Left colon (tissue), 2 donors: ENCODE measurements around the gene EPHB1. TPM values are rescaled to one million over a fixed set of nuclear protein-coding genes. Genes with fewer than 3 reads are reported as not detected.

ENCODE experiments used
- ATAC-seq: fragments of 200-7000 bp; cut with Tn5 transposase; one replicate; pipeline ENCODE4 v1.9.1; 2020; ENCODE audit warnings: mild to moderate bottlenecking, moderate library complexity
- DNase-seq, 2 donors: peaks; one replicate each; pipeline ENCODE4 v3.0.0-alpha.2; 2020
- intact Hi-C, 2 donors: fragments of 100-400 bp; cut with DNase I in 1 of 2; cut with micrococcal nuclease in 1 of 2; formaldehyde crosslinking; loops; one replicate each; pipeline versions ENCODE4 v1.11.2 to v1.14.0; 2022; cut with DNase I, micrococcal nuclease
- total RNA-seq, 2 donors: library from RNA; stranded (reverse); fragmentation: NEBNext Ultra II Directional; extraction: Animal tissue kit (Norgen Biotek cat#: 25700); gene quantifications; one replicate each; pipeline ENCODE4 v1.2.1, GENCODE V29; 2021
- donor health status: DM: no; HTN: no; CAD: no.
- donor health status: DM: yes; HTN: yes; CAD: no.

EPHB1 gene
- total RNA-seq, 2 donors from 2014 or later: 0.31 to 1.1 TPM

DNA sequence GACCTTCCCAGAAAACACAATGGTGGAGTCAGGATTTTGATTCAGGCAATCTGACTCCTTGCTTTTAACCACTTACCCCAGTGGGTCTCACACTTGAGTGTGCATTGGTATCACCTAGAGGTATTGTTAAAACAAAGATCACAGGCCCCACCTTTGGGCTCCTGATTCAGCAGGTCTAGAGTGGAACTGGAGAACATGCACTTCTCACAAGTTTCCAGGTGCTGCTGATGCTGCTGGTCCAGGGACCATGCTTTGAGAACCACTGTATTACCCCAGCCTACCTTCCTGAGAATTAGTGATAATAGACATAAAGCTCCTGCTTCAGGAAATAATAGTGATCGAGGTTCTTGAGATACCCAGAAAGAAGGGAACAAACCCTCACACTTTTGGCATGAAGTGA lies 466.9 kb downstream of the EPHB1 start:
- no peak for ATAC-seq
- no peak for DNase-seq
- intact Hi-C loops: no loop called here

DNA sequence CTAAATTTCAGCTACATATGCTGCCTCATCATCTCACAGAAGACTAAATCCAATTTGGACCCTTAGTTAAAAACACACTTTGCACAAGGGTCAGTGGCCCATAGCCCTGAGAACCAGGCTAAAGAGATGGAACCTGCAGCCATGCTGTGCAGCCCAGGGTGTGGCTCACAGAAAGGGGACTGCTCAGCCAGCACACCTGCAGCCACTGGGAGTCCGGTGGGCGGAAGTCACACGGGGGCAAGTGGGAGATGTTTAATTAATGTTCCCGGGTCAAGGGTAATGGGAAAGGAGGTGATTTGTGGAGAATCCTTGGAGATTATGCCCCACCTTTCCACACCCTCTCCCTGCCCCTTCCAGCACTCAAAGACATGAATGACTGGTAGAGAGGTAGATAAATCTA lies 467.4 kb downstream of the EPHB1 start:
- ATAC-seq: no peak
- DNase-seq: no peak
- intact Hi-C loops: no loop called here

DNA sequence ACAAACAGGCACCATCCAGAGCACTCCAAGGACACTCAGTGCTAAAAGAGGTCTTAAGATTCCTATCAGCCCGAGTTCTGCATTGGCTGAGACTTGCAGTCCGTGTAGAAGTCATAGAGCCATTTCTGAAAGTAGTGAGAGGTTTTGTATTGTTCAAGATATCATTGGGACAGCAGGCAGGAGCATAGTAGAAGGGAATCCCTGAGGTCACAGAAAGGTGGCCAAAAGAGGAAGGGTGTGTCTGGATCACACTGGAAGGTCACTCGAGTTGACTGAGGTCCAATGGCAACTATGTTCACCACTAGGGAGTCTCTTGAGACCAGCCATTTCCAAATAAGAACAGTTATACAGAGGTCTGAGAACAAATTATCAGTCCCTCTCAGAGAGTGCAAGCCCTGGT lies 468.3 kb downstream of the EPHB1 start:
- ATAC-seq (no peak), DNase-seq (no peak)
- intact Hi-C loops: no loop called here

DNA sequence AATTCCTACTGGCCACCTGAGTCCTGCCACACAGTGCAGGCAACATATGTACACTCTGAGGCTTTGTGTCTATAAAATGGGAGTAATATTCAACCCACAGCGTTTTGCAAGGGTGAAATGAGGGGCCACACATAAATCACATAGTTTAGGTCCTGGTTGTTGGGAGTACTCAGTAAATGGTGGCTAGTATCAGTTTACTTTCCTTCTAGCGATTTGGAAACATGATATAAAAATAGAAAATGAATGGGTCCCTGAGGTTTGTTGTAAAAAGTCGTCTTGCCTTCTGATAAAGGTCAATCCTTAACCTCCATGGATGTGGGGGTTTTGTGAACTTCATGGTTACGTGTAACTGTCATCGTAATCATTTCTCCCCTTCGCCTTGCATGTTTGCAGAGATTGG lies 472.4 kb downstream of the EPHB1 start:
- ATAC-seq: no peak
- no peak for DNase-seq
- intact Hi-C loops: no loop called here

DNA sequence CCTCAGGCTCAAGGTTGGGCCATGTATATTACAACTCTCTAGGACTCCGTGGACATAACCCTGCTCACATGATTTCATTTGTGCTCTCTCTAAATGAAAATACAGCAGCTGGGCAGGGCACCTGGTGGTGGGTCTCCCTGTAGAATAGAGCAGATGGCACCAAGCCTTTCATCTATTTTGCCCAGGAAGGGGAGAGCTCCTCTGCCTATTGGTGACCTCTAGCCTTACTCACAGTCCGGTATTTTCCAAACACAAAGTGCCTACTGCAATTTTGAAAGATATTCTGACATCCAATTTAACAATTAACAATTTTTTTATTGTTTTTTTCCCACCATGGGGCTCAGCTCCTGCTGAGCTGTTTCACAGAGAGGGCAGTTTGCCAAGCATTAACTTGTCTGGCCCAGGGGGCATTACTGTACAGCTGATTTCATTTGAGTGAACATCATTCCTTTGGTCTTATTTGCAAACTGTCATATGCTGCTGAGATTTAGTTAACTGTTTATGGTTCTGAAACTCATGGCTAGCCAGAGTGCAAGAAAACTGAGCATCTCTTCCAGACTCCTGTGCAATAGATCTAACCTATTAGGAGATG lies 474.0 kb downstream of the EPHB1 start:
- no peak for DNase-seq
- ATAC-seq: no peak
- intact Hi-C loops: no loop called here

DNA sequence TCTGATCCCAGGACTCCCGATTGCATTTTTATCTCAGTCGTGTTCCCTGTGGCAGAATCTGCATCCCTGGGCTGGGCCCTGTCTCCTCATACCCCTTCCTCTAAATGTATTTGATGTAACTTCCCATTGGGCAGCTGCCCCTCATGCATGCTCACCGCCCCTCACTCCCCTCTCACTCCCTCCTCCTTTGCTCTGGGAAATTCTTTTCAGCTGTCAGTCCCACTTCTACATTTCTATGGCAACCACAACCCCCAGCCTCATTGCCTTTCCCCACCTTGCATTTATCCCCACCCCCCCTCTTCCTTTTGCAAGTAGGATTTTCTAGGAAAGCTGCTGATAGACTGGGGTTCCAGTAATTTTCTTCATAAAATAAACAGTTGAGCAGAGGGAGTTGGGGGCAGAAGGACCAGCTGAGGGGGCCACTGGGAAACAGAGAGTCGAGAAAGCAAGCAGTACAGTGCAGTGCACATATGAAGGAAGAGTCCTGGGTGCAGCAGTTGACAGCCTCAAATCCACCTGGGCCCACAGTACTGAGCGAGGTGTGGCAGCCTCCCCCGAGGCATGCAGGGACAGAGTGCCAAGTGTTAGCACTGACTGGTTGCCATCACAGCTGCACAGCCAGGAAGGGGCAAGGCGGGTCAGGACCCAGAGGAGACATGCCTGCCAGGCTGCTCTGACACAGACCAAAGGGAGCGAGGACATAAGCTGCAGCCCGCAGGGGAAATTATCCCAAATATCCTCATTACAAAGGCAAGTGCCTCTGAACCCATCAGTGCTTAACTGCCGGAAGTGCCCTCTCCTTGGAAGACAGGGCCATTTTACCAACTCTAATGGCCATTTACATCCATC lies 476.3 kb downstream of the EPHB1 start:
- ATAC-seq: no peak
- intact Hi-C loops: no loop called here
- no peak for DNase-seq

DNA sequence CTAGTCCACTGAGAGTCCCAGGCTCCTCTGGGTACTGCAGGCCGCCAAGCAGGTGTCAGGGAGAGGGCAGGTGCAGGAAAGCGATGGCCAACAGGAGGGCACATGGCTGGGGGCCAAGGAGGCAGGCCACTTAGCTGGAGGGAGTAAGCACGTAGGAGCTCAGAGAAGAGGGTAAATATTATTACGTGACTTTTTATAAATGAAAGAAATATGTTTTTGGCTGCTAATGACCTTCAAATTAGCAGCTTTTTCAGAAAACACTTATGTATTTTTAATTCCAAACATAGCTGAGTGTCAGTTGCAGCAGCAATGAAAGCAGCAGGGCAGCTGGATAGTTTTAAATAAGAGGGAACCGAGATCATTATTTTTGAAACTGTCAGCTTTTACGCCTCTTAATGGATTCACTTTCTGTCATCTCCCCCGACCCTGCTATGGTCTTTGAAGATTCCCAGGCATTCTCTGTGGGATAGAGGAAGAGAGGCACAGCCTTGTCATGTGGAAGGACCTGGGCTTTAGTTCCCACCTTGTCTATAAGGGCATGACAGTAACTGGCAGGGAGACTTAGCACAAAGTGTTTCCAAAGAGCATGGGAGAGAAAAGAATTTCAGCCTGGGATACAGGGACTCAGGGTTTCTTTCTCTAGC lies 477.1 kb downstream of the EPHB1 start:
- intact Hi-C loops: no loop called here
- no peak for DNase-seq
- no peak for ATAC-seq

DNA sequence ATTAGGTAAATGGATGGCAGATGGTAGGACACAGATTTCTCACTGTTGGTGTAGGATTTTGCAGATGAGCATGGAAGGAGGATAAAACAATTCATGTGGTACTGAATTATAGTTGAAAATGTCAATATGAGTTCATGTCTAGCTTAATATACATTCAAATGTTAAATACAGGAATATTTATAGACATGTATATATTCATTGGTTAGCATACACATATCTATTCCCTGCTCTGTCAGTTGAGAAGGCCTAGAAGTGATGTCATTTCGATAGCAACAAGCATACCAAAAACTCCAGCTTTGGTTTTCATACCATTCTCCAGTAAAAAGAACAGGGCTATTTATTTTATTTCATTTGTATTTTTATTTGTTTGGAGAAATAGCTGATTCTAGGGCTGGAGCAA lies 497.1 kb downstream of the EPHB1 start:
- DNase-seq (no peak), ATAC-seq (no peak)
- intact Hi-C loops: no loop called here

DNA sequence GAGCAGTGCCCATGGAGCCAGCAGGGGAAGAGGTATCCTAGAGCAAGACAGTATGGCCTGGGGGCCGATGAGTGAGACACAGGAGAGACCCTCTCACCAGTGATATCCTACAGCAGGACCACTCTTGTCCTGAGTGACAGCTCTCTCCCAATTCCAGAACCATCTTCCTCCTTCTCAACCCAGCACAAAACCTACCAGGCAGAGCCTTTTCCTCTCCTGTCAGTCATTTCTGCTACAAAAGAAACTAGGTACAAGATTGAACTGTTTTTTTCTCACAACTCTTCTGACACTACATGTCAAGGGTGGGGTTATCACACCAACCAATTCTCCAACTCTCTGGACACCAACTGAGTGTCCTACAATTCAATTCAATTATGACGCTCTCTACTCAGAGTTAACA lies 506.6 kb downstream of the EPHB1 start:
- intact Hi-C loops: no loop called here
- DNase-seq: no peak
- no peak for ATAC-seq

DNA sequence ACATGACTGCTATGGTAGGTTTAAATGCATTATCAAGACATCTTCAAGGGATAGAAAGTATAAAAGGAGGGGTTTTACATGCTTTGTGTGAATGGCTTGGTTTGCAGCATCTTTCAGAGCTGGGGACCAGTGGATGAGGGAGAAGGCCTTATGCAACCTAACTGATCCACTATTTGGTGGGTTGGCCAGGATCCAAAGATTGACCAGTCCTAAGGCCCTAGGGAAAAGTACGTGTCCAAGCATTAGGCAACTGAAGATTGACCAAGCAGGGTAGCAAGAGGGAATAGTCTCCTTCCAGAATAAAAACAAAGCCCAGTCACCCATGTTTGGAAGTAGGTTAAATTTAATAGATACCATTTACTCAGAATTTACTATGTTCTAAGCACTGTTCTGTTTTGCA lies 509.3 kb downstream of the EPHB1 start:
- intact Hi-C loops: no loop called here
- ATAC-seq (no peak), DNase-seq (no peak)

Other genes starting within 250 kb of the EPHB1 start
- under 1 TPM in 1 of 2 donors, not detected in 1; 0.25 TPM for gene KY, start 144.2 kb upstream of the EPHB1 start, total RNA-seq